Suppressor macrophage (primary cell): Measurements from ENCODE around the gene FTL.

Experiments used
- DNase-seq, 4 experiments: peaks; one replicate each; pipeline ENCODE4 v3.0.0-alpha.2; 2020 to 2022

FTL gene

GRCh38 chr19:48966541-48967345 is 1.6 kb downstream of the FTL start:
- DNase-seq = peak; percentile 50 to 73 (median 65)

GRCh38 chr19:48967346-48968178 is 2.5 kb downstream of the FTL start:
- peak; percentile 94 to 98 (median 98) for DNase-seq

- peak in 2 of 4 experiments; percentile 53 to 64 for DNase-seq
Measured at GRCh38 chr19:48968179-48968661, 3.1 kb downstream of the FTL start.

GRCh38 chr19:48968813-48969218 is 3.7 kb downstream of the FTL start:
- peak in 1 of 4 experiments; percentile 44 for DNase-seq

- DNase-seq = peak in 1 of 4 experiments; percentile 43
Measured at GRCh38 chr19:48969276-48970138, 4.4 kb downstream of the FTL start.

GRCh38 chr19:48970139-48970766 is 5.1 kb downstream of the FTL start:
- no peak for DNase-seq

GRCh38 chr19:48970923-48971395 is 5.8 kb downstream of the FTL start:
- peak; percentile 93 to 96 (median 95) for DNase-seq

- peak in 1 of 4 experiments; percentile 30 for DNase-seq
Measured at GRCh38 chr19:48975947-48976847, 11.1 kb downstream of the FTL start.

GRCh38 chr19:48977061-48977460 is 12.0 kb downstream of the FTL start:
- DNase-seq = no peak

GRCh38 chr19:48982280-48982679 is 17.2 kb downstream of the FTL start:
- DNase-seq = no peak

- no peak for DNase-seq
Measured at GRCh38 chr19:48985711-48986110, 20.6 kb downstream of the FTL start.

GRCh38 chr19:48986211-48986610 is 21.1 kb downstream of the FTL start:
- DNase-seq = peak in 1 of 4 experiments; percentile 14

GRCh38 chr19:48987323-48987722 is 22.2 kb downstream of the FTL start:
- no peak for DNase-seq

GRCh38 chr19:48988286-48988685 is 23.2 kb downstream of the FTL start:
- no peak for DNase-seq

GRCh38 chr19:48988860-48989259 is 23.8 kb downstream of the FTL start:
- no peak for DNase-seq

GRCh38 chr19:48989701-48990291 is 24.7 kb downstream of the FTL start:
- DNase-seq = no peak

- no peak for DNase-seq
Measured at GRCh38 chr19:48990400-48990799, 25.3 kb downstream of the FTL start.

- no peak for DNase-seq
Measured at GRCh38 chr19:48991011-48991609, 26.0 kb downstream of the FTL start.

- peak; percentile 70 to 86 (median 82) for DNase-seq
Measured at GRCh38 chr19:48991873-48992580, 26.9 kb downstream of the FTL start.
